ENCODE data around the gene RNF151.

DNA sequence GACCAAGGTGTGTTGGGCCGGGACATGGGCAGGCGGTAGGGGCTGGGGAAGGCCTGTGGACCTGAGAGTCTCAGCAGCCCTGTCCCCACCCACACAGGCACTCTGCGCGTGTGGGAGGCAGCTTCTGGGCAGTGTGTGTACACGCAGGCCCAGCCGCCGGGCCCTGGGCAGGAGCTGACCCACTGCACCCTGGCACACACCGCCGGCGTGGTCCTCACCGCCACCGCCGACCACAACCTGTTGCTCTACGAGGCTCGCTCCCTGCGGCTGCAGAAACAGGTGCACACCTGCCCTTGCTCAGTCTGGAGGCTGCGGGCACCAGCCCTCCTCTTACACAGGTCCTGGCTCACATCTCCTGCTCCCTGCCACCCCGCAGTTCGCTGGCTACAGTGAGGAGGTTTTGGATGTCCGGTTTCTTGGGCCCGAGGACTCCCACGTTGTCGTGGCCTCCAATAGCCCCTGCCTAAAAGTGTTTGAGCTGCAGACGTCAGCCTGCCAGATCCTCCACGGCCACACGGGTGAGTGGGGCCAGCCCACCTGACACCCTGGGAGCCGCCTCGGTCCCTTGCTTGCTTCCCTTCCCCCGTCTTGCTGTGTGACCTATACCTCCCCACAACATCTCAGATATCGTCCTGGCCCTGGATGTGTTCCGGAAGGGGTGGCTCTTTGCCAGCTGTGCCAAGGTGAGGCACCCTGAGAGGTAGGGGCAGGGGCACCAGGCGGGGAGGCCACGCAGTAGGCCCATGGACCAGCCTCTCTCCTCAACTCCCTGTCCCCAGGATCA is 9.0 kb downstream of the RNF151 start:
- TF ChIP-seq EZH2 (IDR thresholded peaks at IDR 0.05; ENCODE audit: borderline replicate concordance, insufficient read depth, low read depth, low read length, poor library complexity, severe bottlenecking), result no peak
- TF ChIP-seq, protein P1, sequence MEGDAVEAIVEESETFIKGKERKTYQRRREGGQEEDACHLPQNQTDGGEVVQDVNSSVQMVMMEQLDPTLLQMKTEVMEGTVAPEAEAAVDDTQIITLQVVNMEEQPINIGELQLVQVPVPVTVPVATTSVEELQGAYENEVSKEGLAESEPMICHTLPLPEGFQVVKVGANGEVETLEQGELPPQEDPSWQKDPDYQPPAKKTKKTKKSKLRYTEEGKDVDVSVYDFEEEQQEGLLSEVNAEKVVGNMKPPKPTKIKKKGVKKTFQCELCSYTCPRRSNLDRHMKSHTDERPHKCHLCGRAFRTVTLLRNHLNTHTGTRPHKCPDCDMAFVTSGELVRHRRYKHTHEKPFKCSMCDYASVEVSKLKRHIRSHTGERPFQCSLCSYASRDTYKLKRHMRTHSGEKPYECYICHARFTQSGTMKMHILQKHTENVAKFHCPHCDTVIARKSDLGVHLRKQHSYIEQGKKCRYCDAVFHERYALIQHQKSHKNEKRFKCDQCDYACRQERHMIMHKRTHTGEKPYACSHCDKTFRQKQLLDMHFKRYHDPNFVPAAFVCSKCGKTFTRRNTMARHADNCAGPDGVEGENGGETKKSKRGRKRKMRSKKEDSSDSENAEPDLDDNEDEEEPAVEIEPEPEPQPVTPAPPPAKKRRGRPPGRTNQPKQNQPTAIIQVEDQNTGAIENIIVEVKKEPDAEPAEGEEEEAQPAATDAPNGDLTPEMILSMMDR (IDR thresholded peaks at IDR 0.05), result no peak

Data from B cell (primary cell).